GM12864 (cell line): Measurements from ENCODE around the gene TMED10.
A peak's percentile ranks its signal among the peaks of the same experiment; 100 is the strongest.
"Not testable (repeated sequence)": the region's sequence is repeated elsewhere in the genome, so short reads cannot be mapped to it uniquely, and the experiment has no call there.

Experiments
- DNase-seq: peaks from one replicate; pipeline ENCODE4 v3.0.0-alpha.2; 2011; ENCODE audit warnings: low read depth
- H3K4me3 ChIP-seq: 2 replicates; pipeline ENCODE4 v1.5.1; 2011; ENCODE audit warnings: mild to moderate bottlenecking, low read depth, low read length, control low read depth
- TF ChIP-seq, protein P1 (sequence below): IDR thresholded peaks from 2 replicates; pipeline ENCODE4 v1.5.1; 2011; ENCODE audit warnings: low read depth, mild to moderate bottlenecking, moderate library complexity, low read length, control low read depth, inconsistent platforms; ENCODE audit errors: missing control alignments

Gene TMED10

GRCh38 chr14:75153295-75153694 is 23.1 kb downstream of the TMED10 start:
- DNase-seq: no peak
- no peak overlapping the region for H3K4me3 ChIP-seq
- TF ChIP-seq, protein P1, sequence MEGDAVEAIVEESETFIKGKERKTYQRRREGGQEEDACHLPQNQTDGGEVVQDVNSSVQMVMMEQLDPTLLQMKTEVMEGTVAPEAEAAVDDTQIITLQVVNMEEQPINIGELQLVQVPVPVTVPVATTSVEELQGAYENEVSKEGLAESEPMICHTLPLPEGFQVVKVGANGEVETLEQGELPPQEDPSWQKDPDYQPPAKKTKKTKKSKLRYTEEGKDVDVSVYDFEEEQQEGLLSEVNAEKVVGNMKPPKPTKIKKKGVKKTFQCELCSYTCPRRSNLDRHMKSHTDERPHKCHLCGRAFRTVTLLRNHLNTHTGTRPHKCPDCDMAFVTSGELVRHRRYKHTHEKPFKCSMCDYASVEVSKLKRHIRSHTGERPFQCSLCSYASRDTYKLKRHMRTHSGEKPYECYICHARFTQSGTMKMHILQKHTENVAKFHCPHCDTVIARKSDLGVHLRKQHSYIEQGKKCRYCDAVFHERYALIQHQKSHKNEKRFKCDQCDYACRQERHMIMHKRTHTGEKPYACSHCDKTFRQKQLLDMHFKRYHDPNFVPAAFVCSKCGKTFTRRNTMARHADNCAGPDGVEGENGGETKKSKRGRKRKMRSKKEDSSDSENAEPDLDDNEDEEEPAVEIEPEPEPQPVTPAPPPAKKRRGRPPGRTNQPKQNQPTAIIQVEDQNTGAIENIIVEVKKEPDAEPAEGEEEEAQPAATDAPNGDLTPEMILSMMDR: no peak

- no peak for DNase-seq
- TF ChIP-seq, protein P1: no peak
- H3K4me3 ChIP-seq: no peak overlapping the region
Measured at GRCh38 chr14:75151851-75152250, 24.6 kb downstream of the TMED10 start.

GRCh38 chr14:75150637-75151036 is 25.8 kb downstream of the TMED10 start:
- not testable (repeated sequence) for DNase-seq, H3K4me3 ChIP-seq

DNA sequence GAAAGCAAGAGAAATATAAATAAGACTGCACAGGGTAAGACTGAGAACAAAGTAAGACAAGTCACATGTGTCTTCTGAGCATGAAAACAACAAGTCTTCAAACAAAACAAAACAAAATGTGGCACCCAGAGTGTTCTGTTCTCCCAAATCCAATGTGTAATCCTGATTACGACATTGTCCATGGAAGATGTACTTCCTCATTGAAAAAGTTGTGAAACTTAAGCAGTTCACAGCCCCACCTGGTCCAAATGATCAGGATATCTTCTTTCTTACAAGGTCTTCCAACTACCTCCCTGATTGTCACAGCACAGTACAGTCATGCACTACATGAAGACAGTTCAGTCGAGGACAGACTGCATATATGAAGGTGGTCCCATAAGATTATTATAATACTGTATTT is 26.3 kb downstream of the TMED10 start:
- H3K4me3 ChIP-seq: no peak overlapping the region
- TF ChIP-seq, protein P1: no peak
- DNase-seq: no peak

DNA sequence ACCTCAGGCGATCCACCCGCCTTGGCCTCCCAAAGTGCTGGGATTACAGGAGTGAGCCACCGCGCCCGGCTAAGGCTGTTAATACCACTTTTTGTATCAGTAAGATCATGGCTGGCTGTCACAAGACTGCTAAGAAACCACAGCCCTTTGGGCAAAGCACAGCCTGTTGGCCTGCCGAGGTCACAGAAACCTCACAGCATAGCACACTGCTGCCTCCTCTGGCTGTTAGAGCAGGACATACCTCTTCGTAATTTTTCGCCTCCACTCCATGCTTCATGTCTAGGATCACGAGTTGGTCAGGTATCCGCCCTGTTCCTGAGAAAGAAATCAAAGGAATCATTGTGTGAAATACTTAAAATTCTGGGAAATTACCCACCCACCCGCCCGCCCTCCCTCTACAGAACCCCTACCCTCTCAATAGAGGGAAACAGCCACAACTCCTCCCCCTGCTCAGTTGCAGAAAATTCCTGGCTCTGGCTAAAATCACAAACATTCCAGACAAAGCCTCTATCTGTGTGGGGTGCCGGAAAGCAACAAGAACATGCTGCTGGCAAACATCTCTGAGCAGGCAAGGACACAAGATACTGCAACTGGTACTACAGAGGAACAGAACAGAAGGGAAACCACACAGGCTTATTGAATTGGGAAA is 28.9 kb downstream of the TMED10 start:
- H3K4me3 ChIP-seq: no peak overlapping the region
- no peak for DNase-seq
- TF ChIP-seq, protein P1: peak; percentile 8

DNA sequence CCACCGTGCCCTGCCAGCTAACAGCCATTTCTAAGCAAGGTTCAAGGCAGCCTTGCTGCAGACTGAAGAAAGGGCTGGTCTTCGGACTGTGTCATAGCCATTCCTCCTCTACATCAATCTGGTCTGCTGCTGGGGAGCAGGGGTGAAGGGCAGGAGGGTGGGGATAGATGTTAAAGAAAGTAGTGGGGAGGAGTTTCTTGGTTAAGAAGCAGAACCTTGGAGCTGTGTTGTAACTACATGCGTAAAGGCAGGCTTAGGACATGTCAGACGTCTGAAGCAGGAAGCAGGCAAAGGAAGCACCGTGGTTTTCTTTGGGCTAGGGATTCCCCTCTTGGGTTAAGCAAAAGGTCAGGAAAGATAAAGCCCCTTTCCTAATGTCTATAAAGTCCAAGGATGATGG is 31.5 kb downstream of the TMED10 start:
- TF ChIP-seq, protein P1: no peak
- DNase-seq: no peak
- no peak overlapping the region for H3K4me3 ChIP-seq

DNA sequence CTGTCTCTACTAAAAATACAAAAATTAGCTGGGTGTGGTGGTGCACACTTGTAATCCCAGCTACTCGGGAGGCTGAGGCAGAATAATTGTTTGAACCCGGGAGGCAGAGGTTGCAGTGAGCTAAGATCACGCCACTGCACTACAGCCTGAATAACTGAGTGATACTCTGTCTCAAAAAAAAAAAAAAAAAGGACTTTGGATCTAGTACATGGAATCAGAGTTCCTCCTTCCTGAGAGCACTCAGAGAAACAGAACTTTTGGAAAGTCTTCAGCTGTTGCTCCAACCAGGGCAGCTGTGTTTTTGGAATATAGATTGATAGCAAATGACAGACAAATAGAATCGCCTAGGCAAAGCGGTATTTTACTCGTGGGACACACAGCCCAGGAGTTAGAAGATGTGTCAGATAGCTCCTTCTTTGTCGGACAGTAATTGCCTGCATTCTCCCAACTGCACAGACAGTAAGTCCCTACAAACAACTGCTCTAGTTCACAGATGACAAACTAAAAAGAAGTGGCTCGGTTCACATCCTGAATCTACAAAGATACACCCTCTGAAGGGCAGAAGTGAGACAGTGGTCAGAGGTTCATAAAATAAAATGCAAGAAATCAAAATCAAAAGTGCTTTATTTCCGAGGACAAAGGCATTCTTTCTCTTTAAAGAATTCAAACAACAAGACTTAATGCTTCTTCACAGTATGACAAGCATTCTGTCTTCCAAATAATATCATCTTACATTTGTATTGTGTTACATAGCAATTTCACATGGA is 32.5 kb downstream of the TMED10 start:
- no peak for DNase-seq
- TF ChIP-seq, protein P1: no peak
- H3K4me3 ChIP-seq: no peak overlapping the region
